GM21825 (cell line): ENCODE measurements around the gene UVRAG.
A peak's percentile ranks its signal among the peaks of the same experiment; 100 is the strongest.

Experiments
- ATAC-seq: cut with Tn5 transposase; IDR thresholded peaks from one replicate; pipeline ENCODE4 v1.9.1; 2021; ENCODE audit warnings: mild to moderate bottlenecking, moderate library complexity; ENCODE audit not compliant: unreplicated experiment

UVRAG gene

DNA sequence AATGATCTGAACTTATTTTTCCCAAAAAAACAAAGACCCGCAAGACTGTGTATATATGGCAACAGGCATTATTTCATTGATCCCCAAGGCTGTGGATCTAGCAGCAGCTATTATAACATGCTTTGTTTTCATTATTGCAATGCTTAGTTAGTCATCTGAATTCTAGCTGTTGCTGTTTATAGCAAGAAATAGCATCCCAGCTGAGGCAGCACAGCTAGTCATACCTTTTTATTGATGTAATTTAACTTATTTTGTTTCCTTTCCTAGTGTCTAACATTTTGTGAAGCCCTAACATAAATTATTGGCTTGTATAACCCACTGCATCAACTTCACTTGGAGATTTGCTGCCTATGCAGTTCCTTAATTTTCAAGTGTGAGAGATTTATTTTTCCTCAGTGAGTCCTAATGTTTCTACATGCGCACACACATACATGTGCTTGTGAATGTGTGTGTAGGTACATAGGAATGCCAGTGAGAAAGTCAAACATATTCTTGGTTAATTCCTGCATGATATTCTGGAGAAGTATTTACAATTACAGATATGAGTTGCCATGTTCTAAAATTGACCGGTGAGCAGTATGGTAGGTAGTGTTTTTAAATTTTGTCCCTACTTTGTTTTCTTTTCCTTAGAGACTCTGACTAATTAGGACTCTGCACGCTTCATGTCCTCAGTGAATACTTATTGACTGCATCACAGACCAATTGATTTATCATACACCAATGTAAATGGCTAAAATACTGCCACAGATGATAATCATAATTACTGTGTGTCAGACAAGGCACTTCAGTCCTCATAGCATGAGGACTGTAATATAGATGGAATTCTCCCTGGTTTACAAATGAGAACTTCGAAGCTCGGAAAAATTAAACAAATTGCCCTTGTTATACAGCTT is 272.0 kb downstream of the UVRAG start:
- ATAC-seq = no peak

DNA sequence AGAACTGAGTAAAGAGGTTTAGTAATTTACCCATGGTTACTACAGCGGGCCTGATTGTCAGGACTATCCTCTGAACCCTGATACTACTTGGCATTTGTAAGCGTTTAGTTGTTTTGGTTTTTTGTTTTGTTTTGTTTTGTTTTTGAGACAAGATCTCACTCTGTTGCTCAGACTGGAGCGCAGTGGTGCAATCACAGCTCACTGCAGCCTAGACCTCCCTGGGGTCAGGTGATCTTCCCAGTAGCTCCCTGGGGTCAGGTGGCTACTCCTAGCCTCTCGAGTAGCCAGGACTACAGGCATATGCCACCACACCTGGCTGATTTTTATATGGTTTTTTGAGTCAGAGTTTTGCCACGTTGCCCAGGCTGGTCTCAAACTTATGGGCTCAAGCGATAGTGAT is 272.7 kb downstream of the UVRAG start:
- no peak for ATAC-seq

DNA sequence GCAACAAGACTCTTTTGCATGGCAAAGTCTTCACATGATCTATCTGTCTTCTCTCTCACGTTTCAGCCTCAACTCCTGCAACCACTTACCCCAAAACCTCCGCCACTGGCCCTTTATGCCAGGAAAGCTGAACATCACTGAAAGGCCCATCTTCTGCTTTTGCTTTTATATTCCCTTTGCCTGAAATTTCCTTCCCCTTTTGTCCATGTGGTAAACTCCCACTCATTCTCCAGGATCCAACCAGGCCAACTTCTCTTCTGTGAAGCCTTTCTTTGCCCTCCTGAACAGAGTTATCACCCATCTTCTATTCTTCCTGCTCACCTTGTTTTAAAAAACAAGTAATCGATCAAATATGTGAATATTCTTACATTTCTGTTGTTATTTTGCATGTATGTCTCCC is 273.5 kb downstream of the UVRAG start:
- ATAC-seq = no peak

DNA sequence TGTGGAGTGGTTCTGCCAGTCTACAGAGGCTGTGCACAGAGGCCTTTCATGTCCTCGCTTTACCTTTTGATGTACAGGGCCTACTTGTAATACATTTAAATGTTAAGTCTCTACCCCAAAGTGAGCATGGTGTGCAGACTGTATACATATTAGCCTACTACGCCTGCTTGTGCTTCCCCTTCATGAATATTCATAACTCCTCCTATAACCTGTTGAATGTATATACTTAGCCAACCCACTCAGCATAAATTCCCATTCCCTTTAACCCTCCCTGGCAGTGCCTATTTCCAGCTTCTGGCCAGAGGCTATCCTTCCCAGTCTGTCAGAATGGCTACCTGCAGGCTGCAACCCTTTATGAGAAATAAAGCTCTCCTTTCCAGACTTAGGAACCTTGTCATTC is 275.2 kb downstream of the UVRAG start:
- ATAC-seq = no peak

DNA sequence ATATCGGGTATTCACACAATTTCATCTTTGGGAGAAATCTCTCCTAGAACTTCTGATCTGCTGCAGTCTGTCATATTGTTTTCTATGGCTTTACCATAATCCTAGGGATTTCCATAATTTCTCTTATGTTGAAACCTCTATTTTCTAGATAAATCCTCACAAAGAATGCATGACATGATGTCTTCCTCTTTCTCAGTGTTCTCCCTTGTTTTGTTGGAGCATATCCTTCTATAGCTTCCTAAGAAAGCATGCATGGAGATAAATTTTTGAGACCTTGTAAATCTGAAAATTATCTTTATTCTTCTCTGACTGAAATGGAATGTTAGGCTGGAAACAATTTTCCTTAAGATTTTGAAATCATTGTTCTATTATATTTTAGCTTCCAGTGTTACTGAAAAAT is 275.8 kb downstream of the UVRAG start:
- no peak for ATAC-seq

DNA sequence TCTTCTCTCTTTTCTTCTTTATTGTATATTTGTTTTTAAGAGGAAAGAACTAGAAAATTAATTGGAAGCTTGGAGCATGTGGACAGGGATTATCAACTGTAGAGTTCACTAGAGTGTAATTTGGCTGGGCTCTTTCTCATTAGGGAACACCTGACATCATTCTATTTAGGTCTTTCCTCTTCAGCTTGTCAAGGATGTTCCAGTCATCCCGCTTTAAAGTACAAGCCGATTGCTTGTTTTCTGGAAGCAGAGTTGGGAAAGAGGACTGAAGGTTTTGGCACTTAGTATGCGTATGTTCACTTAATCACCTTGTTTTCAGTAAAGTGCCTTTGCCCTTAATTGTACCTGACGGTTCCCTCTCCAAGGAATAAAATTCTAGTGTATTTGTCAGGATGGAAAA is 279.7 kb downstream of the UVRAG start:
- ATAC-seq = no peak

DNA sequence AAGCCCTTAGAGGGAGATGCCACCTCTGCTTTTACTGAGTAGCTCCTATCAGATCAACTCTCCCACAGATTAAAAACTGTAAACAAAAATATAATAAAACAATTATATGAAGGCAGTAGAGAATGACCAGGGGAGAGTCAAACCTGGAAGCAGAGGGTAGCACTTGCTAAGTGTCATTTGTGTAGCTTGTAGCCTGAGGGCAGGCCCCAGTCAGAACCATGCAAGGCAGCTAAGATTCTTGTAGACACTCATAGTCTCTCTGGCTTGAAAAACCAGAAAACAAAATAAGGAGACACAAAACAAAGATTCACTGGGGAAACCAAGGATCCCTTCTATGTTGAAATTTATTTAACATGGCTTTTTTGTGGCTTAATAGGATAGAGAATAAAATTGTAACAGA is 280.9 kb downstream of the UVRAG start:
- ATAC-seq = no peak

DNA sequence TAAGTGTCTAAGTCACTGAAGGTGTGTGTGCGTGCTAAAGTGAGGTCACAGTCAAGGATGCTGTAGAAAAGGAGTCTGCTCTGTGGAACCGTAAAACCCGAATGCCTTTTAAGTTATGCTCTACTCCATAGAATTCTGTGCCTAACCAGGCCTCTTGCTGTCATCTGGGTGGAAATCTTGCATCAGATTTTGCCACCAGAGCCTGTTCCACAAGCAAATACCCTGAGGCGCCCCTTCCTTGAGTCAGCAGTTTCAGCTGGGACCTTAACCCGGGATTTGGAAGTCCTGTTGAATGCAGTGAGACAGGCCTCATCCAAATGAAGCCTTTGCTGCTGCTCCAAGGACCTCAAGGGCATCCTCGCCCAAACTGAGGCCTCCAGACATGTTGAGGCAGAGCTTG is 281.5 kb downstream of the UVRAG start:
- ATAC-seq = no peak

DNA sequence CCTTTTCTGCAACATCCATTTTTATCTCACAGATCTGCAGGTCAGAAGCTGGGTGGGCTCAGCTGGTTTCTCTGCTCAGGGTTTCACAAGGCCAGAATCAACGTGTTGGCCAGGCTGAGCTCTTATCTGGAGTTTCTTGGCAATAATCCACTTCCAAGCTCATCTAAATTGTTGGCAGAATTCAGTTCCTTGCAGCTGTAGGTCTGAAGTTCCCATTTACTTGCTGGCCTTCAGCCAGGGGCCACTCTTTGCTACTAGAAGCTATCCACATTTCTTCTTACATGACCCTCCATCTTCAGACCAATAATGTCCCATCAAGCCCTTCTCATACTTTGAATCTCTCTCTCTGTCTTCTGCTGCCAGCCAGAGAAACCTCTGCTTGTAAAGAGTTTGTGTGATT is 287.8 kb downstream of the UVRAG start:
- ATAC-seq = no peak

DNA sequence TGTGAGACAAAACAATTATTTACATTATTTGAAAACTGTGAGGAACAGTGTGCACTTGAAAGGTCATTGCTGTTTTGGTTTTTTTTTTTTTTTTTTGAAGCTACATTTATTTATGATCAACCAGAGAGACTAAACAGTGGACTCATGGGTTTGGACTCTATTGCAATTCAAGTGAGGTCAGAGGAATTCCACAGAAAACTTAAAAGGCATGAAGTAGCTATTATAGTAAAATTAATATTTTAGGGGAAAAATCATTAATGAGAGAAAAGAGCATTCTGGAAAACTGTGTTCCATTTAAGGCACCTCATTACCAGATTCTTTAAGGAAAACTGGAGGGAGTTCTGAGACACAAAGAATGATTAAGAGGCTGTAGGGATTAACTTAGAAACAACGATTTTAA is 288.4 kb downstream of the UVRAG start:
- ATAC-seq = no peak

DNA sequence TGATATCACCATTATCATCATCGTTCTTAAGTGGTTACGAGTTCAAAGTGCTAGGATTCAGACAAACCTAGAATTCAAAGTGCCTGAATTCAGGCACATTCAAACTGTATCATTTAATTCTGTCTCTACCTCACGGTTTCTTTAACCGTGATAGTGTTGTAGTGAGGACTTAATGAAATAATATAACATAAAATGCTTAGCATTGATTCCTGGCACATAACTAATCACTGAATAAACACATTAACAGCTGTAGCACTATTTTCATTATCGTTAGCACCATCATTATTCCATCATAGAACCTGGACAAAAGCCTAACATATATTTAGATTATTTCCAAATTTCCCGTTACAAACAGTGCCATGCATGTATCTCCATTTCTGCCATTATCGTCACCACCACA is 289.3 kb downstream of the UVRAG start:
- ATAC-seq = no peak

DNA sequence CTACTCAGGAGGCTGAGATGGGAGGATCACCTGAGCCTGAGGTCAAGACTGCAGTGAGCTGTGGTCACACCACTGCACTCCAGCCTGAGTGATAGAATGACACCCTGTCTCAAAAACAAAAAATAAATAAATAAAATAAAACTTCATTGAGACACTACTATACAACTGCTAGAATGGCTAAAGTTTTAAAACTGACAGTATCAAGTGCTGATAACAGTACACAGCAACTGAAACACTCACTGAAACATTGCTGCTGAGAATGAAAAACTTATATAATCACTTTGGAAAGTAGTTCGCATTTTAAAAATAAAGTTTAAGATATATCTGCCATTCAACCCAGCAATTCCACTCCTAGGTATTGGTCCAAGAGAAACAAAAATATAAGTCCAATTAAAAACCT is 290.6 kb downstream of the UVRAG start:
- no peak for ATAC-seq

DNA sequence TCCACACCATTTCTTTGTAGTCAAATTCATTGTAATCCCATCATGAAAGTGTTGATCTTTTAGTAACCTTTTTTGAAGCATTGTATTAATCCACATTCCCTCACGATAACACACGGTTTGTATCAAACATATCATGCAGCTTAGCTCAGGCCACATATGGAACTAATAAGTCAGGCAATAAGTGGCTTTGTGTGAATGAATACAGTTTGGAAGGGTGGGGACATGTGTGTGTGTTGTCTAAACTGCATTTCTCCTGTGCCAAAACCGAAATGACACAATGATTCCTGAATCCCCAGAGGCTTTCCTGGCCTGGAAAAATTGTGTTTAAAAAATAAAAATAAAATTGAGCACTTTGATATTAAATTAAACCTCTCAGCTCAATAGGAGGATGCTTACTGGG is 293.0 kb downstream of the UVRAG start:
- ATAC-seq = no peak

DNA sequence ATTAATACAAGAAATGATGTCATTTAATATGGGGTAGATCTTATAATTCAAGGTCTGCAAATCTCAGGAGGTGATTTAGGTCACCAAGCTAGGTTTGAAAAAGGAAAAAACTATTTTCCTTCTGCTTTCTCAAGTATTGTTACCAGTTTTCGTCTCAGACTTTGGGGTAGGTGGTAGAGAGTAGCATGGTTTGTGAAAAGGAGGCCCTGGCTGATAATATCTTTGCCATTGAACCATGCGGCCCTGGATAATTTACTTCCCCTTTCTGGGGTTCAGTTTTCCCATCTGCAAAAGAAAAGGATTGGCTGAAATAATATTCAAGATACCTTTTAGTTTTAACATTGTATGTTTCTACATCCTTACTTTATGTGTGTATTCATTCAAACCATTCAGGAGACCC is 299.2 kb downstream of the UVRAG start:
- ATAC-seq = no peak

DNA sequence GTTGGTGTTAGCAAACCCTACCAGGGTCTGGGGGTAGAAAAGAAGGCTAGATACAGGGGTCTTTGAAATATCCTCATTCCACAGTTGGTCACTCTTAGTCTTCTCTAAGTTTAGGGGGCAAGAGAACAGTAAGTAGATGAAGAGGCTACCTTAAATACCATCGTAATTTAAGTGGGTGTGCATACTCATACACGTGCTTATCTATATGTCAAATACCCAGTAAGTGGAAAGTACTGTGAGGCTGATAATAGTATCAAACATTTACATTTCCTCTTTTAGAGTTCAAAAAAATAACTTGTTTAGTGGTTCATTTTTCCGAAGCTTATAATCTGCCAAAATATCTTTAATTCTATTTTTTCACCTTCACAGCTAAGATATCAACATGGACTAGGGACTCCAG is 300.5 kb downstream of the UVRAG start:
- no peak for ATAC-seq

DNA sequence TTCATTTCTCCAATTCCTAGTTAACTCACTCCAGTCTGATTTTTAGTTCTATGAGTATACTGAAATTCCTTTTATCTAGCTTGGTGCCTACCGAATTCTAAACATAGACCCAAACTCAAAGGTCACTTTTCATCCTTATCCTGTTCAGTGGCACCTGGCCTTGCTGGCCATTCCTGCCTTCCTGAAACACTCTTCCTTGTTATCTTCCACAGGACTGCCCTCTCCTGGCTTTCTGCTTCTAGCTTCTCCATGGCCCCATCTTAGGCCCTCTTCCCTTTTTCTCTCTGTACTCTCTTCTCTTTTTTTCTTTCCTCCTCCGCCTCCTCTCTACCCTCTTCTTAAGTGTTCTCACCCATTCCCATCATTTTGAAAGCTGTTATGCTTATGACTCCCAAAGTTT is 304.0 kb downstream of the UVRAG start:
- ATAC-seq = no peak

DNA sequence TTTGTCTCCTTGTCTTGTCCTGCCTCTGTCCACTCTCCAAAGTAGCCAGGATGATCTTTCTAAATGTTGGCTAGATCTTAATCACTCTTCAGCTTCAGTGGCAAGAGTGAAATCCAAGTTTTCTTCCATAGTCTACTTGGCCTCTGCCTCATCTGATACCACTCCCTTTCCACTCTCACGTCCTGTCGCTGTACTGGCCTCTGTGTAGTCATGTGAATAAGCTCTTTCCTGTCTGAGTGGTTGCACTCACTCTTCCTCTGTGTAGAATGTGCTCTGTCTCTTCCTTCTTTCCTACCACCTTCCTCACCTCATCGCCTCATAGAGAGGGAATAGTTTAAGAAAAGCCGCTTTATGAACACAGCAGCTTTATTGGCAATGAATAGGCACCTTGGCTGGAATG is 304.8 kb downstream of the UVRAG start:
- no peak for ATAC-seq

DNA sequence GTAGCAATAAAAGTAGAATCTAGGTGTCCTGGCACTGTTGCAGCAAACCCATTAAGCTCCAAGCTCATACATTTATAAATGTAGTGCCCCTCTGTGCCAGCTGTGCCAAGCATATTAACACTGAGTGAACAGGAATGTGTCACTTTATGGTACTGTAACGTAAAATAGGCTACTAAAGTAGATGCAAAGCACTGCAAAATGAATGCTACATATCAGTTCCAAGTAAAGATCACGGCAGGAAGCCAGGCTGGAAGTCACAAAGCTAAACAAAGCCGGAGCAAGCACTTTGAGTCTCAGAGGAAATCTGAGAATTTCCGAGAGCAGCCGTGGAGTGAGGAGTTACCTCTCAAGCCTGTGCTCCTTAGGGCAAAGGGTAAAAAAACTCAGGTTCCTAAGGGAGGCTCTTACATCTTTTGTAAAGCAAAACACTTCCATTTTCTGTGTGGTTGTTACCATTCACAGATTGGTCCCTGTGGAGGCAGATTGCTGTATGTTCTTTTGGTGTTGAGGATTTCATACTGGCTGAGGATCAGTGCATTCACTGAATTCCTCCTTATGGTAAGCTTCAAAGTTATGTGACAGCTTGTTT is 305.6 kb downstream of the UVRAG start:
- ATAC-seq = no peak

DNA sequence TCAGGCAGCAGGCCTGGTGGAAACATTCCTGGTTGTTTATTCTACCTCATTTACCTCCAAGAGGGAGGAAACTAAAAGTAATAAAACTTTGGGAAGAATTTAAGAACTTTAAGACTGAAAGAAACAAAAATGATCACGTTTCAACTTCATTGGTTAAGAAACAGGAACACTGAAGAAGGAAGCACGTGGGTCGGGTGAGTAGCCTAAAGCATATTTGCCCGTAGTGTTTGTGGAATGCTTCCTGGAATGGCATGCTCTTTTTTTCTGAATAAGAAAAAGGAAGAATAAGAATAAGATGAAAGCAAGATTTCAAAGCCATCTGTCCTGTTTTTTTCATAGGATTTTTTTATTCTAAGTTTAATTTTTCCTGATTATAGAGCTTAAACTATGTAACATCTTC is 308.2 kb downstream of the UVRAG start:
- no peak for ATAC-seq

DNA sequence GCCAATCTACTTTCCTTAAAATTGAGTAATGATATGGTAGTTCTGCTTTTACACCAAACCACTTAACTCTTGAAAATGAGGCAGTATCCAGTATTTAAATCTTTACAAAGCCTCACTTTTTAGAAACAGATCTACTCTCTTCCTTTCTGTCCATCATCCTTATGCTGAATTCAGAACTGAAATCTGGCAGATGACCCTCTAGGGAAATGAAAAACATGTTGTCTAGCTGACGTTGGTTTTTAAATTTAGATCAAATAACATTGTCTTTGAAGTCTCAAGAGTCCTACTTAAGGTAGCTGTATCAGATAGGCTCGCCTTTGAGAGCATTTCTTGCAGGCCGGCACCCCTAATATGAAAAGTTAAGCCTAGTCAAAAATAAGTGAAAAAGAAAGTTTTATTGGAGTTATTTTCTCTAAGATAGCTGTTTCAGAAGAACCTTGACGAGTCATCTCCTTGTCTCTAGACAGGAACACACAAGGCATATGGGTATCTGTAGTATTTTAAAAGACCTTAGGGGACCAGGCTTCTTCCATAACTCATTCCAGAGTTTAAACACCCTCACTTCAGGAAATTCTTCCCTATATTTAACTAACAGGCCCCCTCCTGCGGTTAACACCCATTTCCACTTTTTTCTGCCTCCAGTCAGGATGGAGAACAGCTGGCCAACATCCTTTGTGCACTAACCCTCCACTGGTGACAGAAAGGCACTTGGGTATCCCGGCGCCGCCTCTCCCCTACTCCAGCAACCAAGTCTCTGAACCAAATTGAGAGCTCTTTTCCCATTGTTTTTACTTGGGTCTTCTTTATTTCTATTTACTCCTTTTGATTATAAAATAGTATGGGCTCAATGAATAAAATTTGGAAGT is 310.1 kb downstream of the UVRAG start:
- peak; percentile 54 for ATAC-seq

DNA sequence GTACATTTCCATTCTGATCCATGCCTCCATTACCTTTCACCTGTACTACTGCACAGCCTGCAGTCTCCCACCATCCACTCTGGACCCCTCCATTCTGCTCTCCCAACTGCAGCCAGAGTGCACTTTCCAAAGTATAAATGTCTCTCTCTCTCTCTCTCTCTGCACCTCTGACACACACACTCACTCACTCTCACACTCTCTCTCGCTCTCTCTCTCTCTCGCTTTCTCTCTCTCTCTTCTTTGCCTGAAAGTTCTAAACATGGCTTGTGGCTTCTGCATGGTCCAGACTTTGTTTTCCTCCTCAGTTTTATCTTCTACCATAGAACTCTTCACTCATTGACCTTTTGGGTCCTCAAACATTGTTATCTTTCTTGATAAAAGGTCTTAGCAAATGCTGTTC is 314.7 kb downstream of the UVRAG start:
- no peak for ATAC-seq

DNA sequence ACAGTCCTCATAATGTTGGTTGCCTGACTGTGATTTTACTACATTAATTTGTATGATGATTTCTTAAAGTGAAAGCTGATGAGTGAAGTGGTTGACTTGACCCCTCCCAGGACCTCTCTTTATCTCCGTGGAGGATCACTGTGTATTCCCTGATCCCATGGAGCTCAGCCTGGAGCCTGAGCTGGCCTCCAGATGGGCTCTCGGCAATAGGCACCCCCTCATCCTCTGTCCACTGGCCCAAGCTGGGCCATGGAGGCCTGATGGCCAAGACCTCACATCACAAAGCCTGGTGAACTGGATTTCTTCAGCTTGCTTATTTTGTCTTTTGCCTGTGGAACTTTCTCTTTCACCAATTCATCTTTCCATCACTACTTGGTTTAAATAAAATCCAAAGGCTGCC is 316.1 kb downstream of the UVRAG start:
- no peak for ATAC-seq
